GM12878 (cell line): Measurements from ENCODE around the gene MCM8. TPM values are rescaled to one million over a fixed set of nuclear protein-coding genes. Genes with fewer than 3 reads are reported as not detected.

Experiments
- ASH2L ChIP-seq: fragments of 300-600, 200-600 bp; sonication (generic); IDR thresholded peaks from 2 replicates; pipeline ENCODE4 v1.6.1; 2017; ENCODE audit warnings: low read depth, mild to moderate bottlenecking, borderline replicate concordance
- ETV6 ChIP-seq, 2 experiments: fragments of 450-650 bp in 1 of 2; IDR thresholded peaks in 1 of 2; conservative IDR thresholded peaks in 1 of 2; 2 replicates each; pipeline ENCODE4 v1.6.1; 2014; ENCODE audit warnings: antibody characterized with exemption in 1 of 2, borderline replicate concordance in 1 of 2, low read depth in 1 of 2, mild to moderate bottlenecking in 1 of 2, moderate library complexity in 1 of 2
- NBN ChIP-seq: fragments of 450-650 bp; IDR thresholded peaks from 2 replicates; pipeline ENCODE4 v1.6.1; 2016
- NFYB ChIP-seq: IDR thresholded peaks from 2 replicates; pipeline ENCODE4 v1.6.1; 2011; ENCODE audit warnings: low read depth, mild to moderate bottlenecking, low read length, improper control_type of control experiment, moderate library complexity; ENCODE audit not compliant: insufficient read depth
- NRF1 ChIP-seq: conservative IDR thresholded peaks from 2 replicates; pipeline ENCODE4 v1.6.1; 2011; ENCODE audit warnings: mild to moderate bottlenecking, low read depth, low read length, improper control_type of control experiment
- SMAD5 ChIP-seq: IDR thresholded peaks from 2 replicates; pipeline ENCODE4 v1.6.1; 2016; ENCODE audit warnings: antibody characterized with exemption, low read depth
- polyA plus RNA-seq, 11 experiments: library from polyadenylated mRNA; depleted of rRNA in 4 of 11; unstranded in 6 of 11; stranded (reverse) in 5 of 11; fragments of >200 nt; fragmentation: Nextera tagmentation in 4 of 11; fragmentation: Illumina TruSeq in 1 of 11; extraction: Ambion mirVana in 4 of 11; extraction: Trizol in 1 of 11; gene quantifications; 1 replicate in 1 of 11; 2 replicates in 10 of 11; pipeline versions ENCODE4 v1.2.1 to v1.2.3, GENCODE V29; 2011 to 2016; ENCODE audit warnings: inconsistent platforms in 2 of 11, missing spikeins in 2 of 11, low read depth in 1 of 11
- total RNA-seq, 4 experiments: library from RNA; depleted of rRNA in 3 of 4; stranded (reverse); fragments of >200 nt in 3 of 4; fragmentation: Illumina TruSeq in 1 of 4; extraction: Trizol in 1 of 4; gene quantifications; 2 replicates each; pipeline versions ENCODE4 v1.2.1 to v1.2.3, GENCODE V29; 2013 to 2021
- TF ChIP-seq, protein P1 (sequence below): IDR thresholded peaks from 2 replicates; pipeline ENCODE4 v1.6.1; 2011; ENCODE audit warnings: mild to moderate bottlenecking, low read depth, low read length, moderate library complexity; ENCODE audit not compliant: insufficient replicate concordance
- TF ChIP-seq, protein P2 (sequence below): fragments of 450-650 bp; IDR thresholded peaks from 2 replicates; pipeline ENCODE4 v1.6.1; 2018; ENCODE audit warnings: borderline replicate concordance, mild to moderate bottlenecking; ENCODE audit not compliant: partially characterized antibody
- TF ChIP-seq, protein P3 (sequence below): IDR thresholded peaks from 2 replicates; pipeline ENCODE4 v1.6.1; 2012; ENCODE audit warnings: low read depth, low read length, improper control_type of control experiment
- TF ChIP-seq, protein P4 (sequence below): IDR thresholded peaks from 2 replicates; pipeline ENCODE4 v1.6.1; 2011; ENCODE audit warnings: low read depth, low read length, improper control_type of control experiment, borderline replicate concordance
- TF ChIP-seq, protein P5 (sequence below): fragments of 450-650 bp; IDR thresholded peaks from 2 replicates; pipeline ENCODE4 v1.6.1; 2014; ENCODE audit warnings: mild to moderate bottlenecking
- TF ChIP-seq, protein P6 (sequence below): fragments of 450-650 bp; IDR thresholded peaks from 2 replicates; pipeline ENCODE4 v1.6.1; 2017; ENCODE audit warnings: mild to moderate bottlenecking, moderate library complexity
- TF ChIP-seq, protein P7 (sequence below): fragments of 450-650 bp; IDR thresholded peaks from 2 replicates; pipeline ENCODE4 v1.6.1; 2017; ENCODE audit warnings: low read depth, mild to moderate bottlenecking, moderate library complexity

MCM8 gene
- total and polyA plus RNA-seq, 10 of the 15 experiments (the other 5 are each of a cell fraction or from before 2014, with no cell fraction given): 3.2 to 28.2 (median 16.0) TPM

DNA sequence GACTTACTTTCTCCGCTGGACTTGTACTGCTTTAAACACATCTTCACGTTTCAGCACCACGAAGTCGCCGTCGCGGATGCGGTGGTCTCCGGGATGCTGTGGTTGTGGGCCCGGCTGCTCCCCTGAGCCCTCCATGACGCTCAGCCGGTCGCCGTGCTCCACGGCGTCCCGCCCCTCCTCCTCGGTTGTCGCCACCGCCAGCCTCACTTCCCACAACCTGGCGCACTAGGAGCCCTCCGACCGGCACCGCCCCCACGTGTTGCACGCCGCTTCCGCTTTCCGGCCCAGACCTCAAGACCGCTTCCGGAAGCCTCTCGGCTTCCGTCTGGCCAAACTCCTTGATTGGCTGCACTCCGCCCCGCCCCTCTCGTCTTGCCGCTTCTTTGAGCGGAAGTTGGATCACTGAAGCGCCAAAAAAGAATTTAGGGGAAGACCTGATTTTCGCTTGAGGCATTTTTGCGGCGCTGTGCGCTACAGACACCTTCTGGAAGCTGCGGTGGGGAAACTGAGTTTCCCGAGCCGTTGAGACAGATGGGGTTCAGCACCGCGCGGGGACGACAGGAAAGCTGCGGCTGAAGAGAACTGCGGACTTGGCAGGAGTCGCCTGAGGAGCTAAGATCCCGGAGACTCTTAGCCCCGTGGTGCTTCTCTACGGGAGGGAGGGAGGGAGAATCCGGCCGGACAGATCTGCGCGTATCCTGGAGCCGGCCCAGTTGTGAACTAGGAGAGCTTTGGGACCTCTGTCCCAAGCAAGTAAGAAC is at the start of gene MCM8, which contains the start of gene TRMT6 (continued):
- TF ChIP-seq, protein P1, sequence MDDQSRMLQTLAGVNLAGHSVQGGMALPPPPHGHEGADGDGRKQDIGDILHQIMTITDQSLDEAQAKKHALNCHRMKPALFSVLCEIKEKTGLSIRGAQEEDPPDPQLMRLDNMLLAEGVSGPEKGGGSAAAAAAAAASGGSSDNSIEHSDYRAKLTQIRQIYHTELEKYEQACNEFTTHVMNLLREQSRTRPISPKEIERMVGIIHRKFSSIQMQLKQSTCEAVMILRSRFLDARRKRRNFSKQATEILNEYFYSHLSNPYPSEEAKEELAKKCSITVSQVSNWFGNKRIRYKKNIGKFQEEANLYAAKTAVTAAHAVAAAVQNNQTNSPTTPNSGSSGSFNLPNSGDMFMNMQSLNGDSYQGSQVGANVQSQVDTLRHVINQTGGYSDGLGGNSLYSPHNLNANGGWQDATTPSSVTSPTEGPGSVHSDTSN: peak; percentile 57
- TF ChIP-seq, protein P2, sequence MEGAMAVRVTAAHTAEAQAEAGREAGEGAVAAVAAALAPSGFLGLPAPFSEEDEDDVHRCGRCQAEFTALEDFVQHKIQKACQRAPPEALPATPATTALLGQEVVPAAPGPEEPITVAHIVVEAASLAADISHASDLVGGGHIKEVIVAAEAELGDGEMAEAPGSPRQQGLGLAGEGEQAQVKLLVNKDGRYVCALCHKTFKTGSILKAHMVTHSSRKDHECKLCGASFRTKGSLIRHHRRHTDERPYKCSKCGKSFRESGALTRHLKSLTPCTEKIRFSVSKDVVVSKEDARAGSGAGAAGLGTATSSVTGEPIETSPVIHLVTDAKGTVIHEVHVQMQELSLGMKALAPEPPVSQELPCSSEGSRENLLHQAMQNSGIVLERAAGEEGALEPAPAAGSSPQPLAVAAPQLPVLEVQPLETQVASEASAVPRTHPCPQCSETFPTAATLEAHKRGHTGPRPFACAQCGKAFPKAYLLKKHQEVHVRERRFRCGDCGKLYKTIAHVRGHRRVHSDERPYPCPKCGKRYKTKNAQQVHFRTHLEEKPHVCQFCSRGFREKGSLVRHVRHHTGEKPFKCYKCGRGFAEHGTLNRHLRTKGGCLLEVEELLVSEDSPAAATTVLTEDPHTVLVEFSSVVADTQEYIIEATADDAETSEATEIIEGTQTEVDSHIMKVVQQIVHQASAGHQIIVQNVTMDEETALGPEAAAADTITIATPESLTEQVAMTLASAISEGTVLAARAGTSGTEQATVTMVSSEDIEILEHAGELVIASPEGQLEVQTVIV: peak; percentile 92
- TF ChIP-seq NRF1 (no peak), SMAD5 (peak; percentile 88), NBN (peak; percentile 79; the same call in 1 of the 2 replicates), ETV6 (conservative IDR thresholded peaks at IDR 0.05 in 1 of 2, IDR thresholded peaks at IDR 0.05 in 1 of 2; ENCODE audit: borderline replicate concordance in 1 of 2, low read depth in 1 of 2) (peak in 1 of 2 experiments; percentile 95; a peak in 2 of 4 replicates), NFYB (peak; percentile 95), ASH2L (no peak)
- TF ChIP-seq, protein P3, sequence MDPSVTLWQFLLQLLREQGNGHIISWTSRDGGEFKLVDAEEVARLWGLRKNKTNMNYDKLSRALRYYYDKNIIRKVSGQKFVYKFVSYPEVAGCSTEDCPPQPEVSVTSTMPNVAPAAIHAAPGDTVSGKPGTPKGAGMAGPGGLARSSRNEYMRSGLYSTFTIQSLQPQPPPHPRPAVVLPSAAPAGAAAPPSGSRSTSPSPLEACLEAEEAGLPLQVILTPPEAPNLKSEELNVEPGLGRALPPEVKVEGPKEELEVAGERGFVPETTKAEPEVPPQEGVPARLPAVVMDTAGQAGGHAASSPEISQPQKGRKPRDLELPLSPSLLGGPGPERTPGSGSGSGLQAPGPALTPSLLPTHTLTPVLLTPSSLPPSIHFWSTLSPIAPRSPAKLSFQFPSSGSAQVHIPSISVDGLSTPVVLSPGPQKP: peak; percentile 91
- TF ChIP-seq, protein P4, sequence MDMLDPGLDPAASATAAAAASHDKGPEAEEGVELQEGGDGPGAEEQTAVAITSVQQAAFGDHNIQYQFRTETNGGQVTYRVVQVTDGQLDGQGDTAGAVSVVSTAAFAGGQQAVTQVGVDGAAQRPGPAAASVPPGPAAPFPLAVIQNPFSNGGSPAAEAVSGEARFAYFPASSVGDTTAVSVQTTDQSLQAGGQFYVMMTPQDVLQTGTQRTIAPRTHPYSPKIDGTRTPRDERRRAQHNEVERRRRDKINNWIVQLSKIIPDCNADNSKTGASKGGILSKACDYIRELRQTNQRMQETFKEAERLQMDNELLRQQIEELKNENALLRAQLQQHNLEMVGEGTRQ: peak; percentile 75
- TF ChIP-seq, protein P5, sequence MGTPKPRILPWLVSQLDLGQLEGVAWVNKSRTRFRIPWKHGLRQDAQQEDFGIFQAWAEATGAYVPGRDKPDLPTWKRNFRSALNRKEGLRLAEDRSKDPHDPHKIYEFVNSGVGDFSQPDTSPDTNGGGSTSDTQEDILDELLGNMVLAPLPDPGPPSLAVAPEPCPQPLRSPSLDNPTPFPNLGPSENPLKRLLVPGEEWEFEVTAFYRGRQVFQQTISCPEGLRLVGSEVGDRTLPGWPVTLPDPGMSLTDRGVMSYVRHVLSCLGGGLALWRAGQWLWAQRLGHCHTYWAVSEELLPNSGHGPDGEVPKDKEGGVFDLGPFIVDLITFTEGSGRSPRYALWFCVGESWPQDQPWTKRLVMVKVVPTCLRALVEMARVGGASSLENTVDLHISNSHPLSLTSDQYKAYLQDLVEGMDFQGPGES: no peak
- TF ChIP-seq, protein P6, sequence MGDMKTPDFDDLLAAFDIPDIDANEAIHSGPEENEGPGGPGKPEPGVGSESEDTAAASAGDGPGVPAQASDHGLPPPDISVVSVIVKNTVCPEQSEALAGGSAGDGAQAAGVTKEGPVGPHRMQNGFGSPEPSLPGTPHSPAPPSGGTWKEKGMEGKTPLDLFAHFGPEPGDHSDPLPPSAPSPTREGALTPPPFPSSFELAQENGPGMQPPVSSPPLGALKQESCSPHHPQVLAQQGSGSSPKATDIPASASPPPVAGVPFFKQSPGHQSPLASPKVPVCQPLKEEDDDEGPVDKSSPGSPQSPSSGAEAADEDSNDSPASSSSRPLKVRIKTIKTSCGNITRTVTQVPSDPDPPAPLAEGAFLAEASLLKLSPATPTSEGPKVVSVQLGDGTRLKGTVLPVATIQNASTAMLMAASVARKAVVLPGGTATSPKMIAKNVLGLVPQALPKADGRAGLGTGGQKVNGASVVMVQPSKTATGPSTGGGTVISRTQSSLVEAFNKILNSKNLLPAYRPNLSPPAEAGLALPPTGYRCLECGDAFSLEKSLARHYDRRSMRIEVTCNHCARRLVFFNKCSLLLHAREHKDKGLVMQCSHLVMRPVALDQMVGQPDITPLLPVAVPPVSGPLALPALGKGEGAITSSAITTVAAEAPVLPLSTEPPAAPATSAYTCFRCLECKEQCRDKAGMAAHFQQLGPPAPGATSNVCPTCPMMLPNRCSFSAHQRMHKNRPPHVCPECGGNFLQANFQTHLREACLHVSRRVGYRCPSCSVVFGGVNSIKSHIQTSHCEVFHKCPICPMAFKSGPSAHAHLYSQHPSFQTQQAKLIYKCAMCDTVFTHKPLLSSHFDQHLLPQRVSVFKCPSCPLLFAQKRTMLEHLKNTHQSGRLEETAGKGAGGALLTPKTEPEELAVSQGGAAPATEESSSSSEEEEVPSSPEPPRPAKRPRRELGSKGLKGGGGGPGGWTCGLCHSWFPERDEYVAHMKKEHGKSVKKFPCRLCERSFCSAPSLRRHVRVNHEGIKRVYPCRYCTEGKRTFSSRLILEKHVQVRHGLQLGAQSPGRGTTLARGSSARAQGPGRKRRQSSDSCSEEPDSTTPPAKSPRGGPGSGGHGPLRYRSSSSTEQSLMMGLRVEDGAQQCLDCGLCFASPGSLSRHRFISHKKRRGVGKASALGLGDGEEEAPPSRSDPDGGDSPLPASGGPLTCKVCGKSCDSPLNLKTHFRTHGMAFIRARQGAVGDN: 0 out of 2 replicates have a peak, but pooled peaks have one; percentile 30
- TF ChIP-seq, protein P7, sequence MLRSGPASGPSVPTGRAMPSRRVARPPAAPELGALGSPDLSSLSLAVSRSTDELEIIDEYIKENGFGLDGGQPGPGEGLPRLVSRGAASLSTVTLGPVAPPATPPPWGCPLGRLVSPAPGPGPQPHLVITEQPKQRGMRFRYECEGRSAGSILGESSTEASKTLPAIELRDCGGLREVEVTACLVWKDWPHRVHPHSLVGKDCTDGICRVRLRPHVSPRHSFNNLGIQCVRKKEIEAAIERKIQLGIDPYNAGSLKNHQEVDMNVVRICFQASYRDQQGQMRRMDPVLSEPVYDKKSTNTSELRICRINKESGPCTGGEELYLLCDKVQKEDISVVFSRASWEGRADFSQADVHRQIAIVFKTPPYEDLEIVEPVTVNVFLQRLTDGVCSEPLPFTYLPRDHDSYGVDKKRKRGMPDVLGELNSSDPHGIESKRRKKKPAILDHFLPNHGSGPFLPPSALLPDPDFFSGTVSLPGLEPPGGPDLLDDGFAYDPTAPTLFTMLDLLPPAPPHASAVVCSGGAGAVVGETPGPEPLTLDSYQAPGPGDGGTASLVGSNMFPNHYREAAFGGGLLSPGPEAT: peak; percentile 82
